NCI-H2227 (cell line): ENCODE results near the gene INS.
"Not testable (repeated sequence)": the region's sequence is repeated elsewhere in the genome, so short reads cannot be mapped to it uniquely, and the experiment has no call there.

Source experiments
- DNase-seq: peaks from one replicate; lab custom pipeline; 2025; ENCODE audit not compliant: unreplicated experiment; lab: John Stamatoyannopoulos, UW

Gene INS

GRCh38 chr11:2199466-2200341 lies 38.7 kb upstream of the INS start:
- DNase-seq, result no peak

GRCh38 chr11:2198621-2199365 lies 37.8 kb upstream of the INS start:
- DNase-seq, result no peak

DNA sequence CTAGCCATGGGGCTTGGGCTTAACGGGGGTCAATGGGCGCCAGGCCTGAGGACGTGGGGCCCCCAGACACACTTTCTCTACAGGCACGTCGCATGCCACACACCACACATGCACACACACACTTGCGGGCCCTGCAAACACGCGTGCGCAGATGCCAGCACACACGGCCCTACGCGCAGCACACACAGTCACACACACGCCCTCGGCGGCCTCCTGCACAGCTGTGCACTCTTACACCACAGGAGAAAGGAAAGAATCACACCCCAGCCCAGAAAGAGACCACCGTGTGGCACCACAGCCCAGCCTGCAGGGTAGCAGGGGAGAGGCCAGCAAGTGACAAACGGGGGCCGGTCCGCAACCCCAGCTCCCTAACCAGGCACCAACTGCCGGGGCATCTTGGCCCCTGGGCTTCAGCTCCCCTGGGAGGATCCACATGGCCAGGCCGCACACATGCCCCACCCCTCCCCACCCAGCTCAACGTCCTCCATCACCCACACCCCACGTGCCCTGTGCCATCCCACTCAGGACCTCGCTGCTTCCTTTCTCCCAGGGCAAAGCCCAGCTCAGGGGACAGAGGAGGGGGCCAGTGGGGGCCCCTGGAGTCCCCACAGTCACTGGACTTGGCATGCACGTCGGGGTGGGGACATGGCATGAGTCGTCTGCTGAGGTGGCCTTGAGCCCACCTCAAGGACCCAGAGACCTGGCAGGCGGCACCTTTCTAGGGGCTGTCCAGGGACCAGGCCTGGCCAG lies 36.9 kb upstream of the INS start:
- DNase-seq, result no peak

DNA sequence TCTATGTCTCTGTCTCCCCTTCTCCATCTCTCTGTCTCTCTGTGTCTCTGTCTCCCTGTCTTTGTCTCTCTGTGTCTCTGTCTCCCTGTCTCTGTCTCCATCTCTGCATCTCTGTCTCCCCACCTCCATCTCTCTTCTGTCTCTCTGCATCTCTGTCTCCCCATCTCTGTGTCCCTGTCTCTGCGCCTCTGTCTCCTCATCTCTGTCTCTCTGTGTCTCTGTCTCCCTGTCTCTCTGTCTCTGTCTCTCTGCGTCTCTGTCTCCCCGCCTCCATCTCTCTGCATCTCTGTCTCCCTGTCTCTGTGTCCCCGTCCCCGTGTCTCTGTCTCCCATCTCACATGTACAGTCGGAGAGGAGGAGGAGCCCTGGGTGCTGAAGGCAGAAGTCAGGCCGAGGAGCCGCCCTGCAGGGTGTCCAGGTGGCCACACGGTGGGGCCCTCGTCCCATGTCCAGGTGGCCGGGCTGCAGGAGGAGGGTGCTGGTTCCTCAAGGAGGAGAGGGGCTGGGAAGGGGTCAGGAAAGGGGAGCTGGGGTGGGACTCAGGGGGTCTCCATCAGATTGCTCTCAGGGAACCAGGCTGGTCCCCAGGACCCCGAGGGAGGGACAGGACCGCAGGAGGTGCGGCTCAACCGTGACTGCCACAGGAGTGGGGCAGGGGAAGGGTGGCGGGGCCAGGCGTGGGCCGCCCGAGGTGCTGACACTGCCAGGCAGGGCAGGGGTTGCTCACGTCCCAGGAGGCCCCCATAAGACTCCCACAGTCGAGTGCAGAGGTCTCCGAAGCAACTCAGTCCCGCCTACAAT lies 36.2 kb upstream of the INS start:
- peak; percentile 90 for DNase-seq

DNA sequence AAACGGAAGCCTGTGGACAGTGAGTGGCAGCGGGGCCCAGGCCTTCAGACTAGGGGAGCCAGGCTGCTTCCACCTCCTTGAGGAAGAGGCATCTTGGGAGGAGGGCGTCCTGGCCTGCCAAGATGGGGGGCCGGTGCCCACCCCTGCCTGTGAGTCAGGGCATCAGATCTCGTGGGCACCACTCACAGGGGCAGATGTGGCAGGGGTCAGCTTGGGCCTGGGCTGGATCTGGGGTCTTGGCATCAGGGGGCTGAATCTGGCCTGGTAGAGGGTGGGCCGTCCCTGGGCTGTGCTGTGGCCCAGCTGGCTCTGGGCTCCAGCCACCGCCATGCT lies 34.7 kb upstream of the INS start:
- DNase-seq, result no peak

- peak; percentile 64 for DNase-seq
Measured at GRCh38 chr11:2194877-2195755, 34.1 kb upstream of the INS start.

- DNase-seq, result not testable (repeated sequence)
Measured at GRCh38 chr11:2193888-2194595, 33.0 kb upstream of the INS start.

DNA sequence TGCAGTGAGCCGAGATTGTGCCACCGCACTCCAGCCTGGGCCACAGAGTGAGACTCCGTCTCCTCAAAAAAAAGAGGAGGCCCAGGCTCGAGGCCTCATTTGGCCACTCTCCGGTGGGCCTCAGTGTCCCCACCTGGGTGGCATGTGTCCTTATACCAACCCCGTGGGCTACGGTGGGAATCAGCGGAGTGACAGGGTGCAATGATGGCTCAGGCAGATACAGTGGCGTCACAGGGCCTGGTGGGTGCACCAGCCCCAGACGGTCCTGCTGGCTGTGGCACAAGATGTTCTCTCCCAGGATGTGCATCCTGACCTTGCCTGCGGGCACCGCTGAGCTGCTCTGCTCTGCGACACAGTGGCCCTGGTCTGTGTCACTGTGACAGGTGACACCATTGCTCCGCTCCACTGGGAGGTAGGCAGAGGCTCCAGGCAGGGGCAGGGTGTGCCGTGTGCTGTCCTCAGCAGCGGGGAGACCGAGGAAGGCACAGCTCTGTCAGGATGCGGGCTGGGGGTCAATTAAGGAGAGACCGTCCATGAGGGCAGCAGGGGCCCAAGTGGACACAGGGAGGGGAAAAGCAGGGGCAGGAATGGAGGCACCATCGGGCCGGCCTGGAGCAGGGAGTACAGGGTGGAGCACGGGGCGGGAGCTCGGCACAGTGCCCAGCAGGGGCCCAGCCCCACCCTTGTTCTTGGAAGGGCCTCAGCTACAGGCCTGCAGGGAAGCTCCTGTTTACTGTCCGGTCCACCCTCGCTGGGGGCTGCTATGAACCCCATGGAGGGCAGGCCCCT lies 32.3 kb upstream of the INS start:
- no peak for DNase-seq

DNA sequence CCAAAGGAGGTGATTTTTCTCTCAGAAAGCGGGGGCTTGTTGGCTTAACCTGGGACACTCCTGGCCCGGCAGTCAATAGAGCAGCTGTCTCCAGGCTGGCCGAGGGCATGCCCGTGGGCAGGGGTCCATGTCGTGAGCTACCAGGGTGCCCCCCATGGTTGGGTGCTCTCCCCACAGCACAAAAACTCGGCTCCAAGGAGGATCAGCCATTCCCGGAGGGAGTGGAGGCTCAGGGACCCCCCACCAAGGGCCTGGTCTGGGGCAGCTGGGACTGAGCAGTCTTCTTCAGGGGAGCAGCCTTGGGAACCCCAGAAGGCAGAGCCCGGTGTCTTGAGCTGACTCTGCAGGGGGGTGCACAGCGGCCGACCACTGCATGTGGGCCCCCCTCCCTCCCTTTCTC lies 31.4 kb upstream of the INS start:
- no peak for DNase-seq

- DNase-seq, result no peak
Measured at GRCh38 chr11:2191883-2192282, 30.9 kb upstream of the INS start.

DNA sequence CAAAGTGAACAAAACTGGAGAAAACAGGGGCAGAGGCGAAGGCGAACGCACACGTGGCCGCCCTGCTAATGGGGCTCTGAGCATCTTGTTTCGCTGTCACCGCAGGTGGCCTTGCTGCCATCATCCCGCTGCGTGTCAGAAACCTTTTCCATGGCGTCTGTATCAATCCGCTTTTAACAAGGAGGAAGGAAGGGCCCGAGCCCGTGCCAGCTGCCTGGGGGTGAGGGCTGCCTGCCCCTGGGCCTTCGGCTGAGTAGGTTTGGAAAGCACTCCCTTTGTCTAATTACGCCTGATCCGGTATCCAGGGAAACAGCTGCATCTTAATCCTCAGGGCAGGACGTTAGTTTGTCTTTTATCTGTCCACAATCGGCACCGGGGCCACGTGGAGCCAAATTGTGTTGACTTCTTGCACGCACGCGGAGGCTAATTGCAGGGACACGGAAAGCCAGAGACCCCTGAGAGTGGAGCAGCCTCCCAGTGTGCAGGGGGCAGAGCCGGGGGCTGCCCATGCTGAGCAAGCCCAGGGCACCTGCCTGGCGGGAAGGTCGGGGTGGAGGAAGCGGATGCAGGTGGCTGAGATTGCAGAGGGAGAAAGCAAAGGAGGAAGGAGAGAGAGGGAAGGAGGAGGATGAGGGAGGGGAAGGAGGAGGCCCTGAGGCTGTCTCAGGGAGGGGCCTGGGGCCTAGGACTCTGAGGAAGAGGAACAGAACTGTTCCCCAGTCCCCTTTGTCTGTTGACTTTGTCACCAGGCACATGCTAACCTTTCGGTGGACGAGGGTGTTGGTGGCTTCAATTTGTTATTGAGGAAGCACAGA lies 29.9 kb upstream of the INS start:
- peak; percentile 82 for DNase-seq

DNA sequence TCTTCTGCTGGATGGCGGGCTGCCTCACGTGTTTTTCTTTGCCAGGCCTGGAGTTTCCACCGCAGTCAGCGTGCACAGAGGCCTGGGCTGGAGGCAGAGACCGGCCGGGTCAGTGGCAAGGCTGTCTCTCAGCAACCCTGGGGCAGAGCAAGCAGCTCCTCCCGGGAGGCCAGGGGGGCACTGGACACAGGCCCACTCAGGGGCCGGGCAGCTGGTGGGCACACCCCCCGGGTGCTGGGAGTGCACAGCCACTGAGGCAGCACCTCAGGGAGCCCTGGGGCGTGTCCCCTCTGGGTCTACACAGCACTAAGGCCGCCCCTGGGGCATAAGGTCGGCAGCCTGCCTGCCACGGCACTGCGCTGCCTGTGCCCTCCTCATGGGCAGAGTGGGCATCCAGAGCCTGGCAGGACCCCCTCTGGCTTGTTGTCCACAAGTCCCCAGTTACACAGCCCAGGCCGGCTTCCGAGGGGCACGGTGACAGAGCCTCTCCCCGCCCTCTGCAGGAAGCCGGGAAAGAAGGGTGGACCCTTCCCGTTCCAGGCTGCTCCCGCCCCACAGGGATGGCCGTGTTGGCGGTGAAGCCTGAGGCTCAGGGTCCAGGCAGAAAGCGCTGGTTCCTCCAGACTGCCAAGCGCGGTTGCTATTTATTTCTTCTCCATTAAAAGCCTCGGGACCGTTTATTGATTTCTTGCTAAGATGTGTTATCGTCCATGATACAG lies 29.1 kb upstream of the INS start:
- peak; percentile 81 for DNase-seq

DNA sequence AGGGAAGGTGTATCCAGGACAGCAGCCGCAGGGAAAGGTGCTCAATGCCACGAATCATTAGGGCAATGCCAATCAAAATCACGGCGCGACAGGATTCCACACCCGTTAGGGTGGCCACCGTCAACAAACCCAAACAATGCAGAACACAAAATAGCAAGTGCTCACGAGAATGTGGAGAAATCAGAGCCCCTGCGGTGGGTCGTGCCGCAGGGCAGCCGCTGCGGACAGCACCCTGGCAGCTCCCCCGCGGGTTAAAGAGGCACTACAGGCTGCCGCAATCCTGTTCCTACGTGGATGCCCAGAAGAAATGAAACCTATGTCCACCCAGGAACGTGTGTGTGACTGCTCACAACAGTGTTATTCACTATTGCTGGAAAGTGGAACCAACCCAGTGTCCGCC lies 27.7 kb upstream of the INS start:
- DNase-seq, result no peak

DNA sequence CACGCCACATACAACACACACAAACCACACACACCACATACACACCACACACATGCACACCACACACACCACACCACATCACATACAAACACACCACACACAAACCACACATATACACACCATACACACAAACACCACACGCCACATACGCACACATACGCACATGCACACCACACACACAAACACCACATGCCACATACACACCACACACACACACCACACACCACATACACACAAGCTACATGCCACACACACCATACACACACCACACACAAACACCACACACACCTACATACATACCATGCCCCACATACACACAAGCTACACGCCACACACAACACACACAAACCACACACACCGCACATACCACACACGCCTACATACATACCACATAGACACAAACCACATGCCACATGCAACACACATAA lies 26.3 kb upstream of the INS start:
- no peak for DNase-seq

- peak; percentile 57 for DNase-seq
Measured at GRCh38 chr11:2186669-2187279, 25.8 kb upstream of the INS start.

DNA sequence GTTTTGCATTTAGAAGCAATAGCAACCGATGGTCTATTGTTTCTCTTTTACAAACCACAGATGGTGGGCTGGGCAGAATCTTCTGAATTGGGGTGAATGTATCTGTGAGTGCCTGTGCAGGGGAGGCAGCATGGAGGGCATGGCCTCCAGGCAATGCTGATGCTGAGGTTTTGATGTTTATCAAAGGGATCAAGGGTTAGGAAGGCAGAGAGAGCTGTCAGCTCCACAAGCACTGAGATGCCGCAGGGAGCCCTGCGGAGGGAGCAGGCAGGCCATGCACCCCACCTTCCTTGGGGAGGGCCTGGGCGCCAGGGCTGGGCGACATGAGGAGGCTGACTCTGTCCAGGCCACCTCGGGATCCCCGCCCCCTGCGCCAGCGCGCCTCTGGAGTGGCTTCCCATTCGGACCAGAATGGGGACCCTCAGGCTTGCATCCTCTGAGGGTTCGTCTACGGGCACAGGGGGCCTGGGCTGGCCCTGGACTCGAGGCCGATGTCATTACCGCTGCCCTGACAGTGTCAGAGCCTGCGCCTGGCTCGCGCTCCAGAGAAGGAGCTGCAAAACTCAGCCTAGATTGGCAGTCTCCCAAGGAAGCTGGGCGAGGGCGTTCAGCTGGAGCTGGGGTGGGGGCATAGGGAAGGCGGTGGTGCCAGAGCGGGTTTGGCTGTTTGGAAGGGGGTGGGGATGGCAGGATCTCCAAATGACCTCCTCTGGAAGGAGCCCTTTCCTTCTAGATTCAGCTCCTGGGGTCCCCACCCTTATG lies 24.5 kb upstream of the INS start:
- DNase-seq, result no peak
